Activated naive CD8-positive, alpha-beta T cell treated with anti-CD3 and anti-CD28 coated beads, Interleukin-2, amount 10 ng/mL, durations not matched to agents 7 days and 5 days (primary cell): Measurements from ENCODE around the gene SCAF8. TPM values are rescaled to one million over a fixed set of nuclear protein-coding genes. Genes with fewer than 3 reads are reported as not detected.

Experiments used
- ATAC-seq: fragments of 150-1000 bp; cut with Tn5 transposase; one replicate; pipeline ENCODE4 v1.10.0; 2021; ENCODE audit warnings: low read depth, moderate library complexity
- POLR2A ChIA-PET: fragments of 350-600 bp; sonication (Branson Sonifier 250); formaldehyde crosslinking; loops from one replicate; lab custom pipeline; 2021; ENCODE audit warnings: antibody characterized with exemption; lab: Charles Lee
- DNase-seq: peaks from one replicate; pipeline ENCODE4 v3.0.0; 2021
- H3K27ac Mint-ChIP-seq: one replicate; pipeline ENCODE4 v1.8.0; 2022; ENCODE audit warnings: mild to moderate bottlenecking, mixed read lengths
- H3K27me3 Mint-ChIP-seq: one replicate; pipeline ENCODE4 v1.8.0; 2022; ENCODE audit warnings: mild to moderate bottlenecking, moderate library complexity, mixed read lengths
- H3K36me3 Mint-ChIP-seq: one replicate; pipeline ENCODE4 v1.8.0; 2021; ENCODE audit warnings: mild to moderate bottlenecking, mixed read lengths
- H3K4me1 Mint-ChIP-seq: one replicate; pipeline ENCODE4 v1.8.0; 2021; ENCODE audit warnings: mixed read lengths
- H3K4me3 Mint-ChIP-seq: one replicate; pipeline ENCODE4 v1.8.0; 2022; ENCODE audit warnings: mild to moderate bottlenecking, moderate library complexity, mixed read lengths
- H3K9me3 Mint-ChIP-seq: one replicate; pipeline ENCODE4 v1.8.0; 2021; ENCODE audit warnings: mixed read lengths
- microRNA-seq: library from miRNA; unstranded; fragments of <30 nt; microRNA quantifications from one replicate; pipeline ENCODE4 v1.2.0, GENCODE V29; 2022
- total RNA-seq, 2 experiments: library from RNA; stranded (reverse); gene quantifications; one replicate each; pipeline ENCODE4 v1.2.3, GENCODE V29; 2021

The SCAF8 gene
- total RNA-seq, 2 experiments from 2014 or later, result 42.3 to 46.4 TPM

DNA sequence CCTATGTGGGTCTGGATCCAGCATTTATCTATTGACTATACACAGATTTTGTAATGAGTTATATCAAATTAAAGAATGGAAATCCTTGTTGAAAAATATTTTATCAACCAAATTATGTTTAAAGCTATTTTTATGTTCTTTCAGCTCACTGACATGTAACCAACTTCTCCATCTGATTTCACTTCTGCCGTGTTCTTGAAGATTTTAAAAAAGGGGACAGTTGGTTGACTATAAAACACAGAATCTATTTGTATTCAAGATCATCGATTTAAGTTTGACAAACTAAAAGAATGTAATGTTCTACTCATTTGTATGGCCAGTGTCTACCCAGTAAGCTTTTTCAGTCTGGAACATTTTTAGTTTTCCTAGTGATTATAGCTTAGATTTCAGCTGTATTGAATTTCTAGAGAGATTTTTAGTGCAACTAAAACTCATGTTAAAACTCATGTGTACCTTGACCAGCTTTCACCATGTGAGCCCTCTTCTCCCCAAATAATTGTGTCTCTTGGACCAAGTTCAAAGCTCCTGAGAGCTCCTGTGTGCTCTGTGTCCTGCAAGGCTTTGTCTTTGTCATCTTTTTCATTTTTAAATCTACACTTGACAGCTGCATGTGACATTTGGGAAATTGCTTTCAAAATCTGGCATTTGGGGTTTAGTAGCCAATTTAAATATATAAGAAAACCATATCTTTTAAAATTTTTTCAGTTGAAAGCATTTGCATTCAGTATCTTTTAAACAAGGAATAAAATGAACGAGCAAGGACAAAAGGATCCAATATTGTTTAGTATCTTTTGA lies 143.5 kb downstream of the SCAF8 start:
- POLR2A ChIA-PET, result no interaction called here
- Mint-ChIP-seq H3K27me3 (no peaks in the 10 kb centered on the region), H3K36me3 (no peaks in the 10 kb centered on the region), H3K9me3 (no peaks in the 10 kb centered on the region), H3K4me1 (no peaks in the 10 kb centered on the region), H3K27ac (no peak overlapping the region), H3K4me3 (no peak overlapping the region)
- no peak for DNase-seq
- no peak for ATAC-seq

DNA sequence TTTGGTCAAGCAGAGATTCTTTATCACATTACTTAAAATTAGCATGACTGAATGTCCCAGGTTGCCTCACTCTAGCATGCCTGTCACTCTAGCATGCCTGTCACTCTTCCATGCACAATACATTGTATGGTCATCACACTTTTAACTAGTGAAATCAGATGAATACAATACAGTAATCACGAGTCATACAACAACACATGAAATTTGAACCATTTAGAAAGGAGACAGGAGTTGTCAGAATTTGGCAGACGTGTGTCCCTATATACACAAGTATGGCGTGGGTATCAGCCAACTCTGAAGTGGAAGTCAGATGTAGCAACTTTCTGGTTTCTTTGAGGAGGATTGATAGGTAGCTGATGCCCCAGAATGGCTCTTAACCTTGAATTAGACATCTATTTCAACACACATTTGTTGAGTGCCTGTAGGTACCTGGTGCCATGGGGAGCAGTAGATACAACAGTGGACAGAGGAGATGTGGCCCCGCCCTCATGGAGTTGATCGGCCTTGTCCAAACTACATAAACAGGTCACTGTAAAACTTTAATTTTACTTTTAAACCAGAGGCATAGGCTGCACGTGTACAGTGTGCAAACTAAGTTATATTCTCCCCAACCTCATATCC lies 145.8 kb downstream of the SCAF8 start:
- no peaks in the 10 kb centered on the region for H3K27me3 Mint-ChIP-seq
- POLR2A ChIA-PET, result no interaction called here
- DNase-seq (no peak), ATAC-seq (no peak)
- no peaks in the 10 kb centered on the region for H3K36me3 Mint-ChIP-seq
- no peaks in the 10 kb centered on the region for H3K4me1 Mint-ChIP-seq
- no peak overlapping the region for H3K27ac Mint-ChIP-seq
- no peaks in the 10 kb centered on the region for H3K9me3 Mint-ChIP-seq
- H3K4me3 Mint-ChIP-seq, result no peak overlapping the region

DNA sequence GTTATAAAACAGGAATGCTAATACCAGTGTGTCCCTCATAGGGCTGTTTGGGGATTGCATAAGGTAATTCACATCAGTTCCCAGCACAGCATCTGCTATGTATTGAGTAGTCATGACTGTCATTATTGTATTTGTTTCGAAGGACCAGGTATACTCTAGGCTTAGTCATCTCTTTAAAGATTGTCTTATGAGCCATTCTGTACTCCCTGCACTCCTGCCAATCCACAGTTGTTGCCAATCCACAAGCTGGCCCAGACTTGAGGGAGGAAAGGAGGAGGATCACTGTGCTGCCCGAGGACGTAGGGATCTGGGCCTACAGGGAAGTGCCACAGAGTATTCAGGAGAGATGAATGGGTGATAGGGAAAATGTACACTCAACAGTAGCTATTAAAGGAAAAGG lies 148.9 kb downstream of the SCAF8 start:
- Mint-ChIP-seq H3K36me3 (peaks cover 2% of the 10 kb centered on the region), H3K9me3 (no peaks in the 10 kb centered on the region), H3K27ac (no peak overlapping the region), H3K4me1 (no peaks in the 10 kb centered on the region), H3K27me3 (no peaks in the 10 kb centered on the region), H3K4me3 (no peak overlapping the region)
- POLR2A ChIA-PET, result no interaction called here
- ATAC-seq (no peak), DNase-seq (no peak)

Small RNA genes lying within 50 kb of the gene (microRNA-seq; reads per million reads assigned to microRNA genes)
- gene MIR1273C, result not detected

Other genes with a start within 250 kb of the SCAF8 start
- not detected for gene CNKSR3, start 222.7 kb upstream of the SCAF8 start, total RNA-seq